ENCODE results near the gene CCNF.
A peak's percentile ranks its signal among the peaks of the same experiment; 100 is the strongest.
"Not testable (repeated sequence)": the region's sequence is repeated elsewhere in the genome, so short reads cannot be mapped to it uniquely, and the experiment has no call there.

The CCNF gene, protein sequence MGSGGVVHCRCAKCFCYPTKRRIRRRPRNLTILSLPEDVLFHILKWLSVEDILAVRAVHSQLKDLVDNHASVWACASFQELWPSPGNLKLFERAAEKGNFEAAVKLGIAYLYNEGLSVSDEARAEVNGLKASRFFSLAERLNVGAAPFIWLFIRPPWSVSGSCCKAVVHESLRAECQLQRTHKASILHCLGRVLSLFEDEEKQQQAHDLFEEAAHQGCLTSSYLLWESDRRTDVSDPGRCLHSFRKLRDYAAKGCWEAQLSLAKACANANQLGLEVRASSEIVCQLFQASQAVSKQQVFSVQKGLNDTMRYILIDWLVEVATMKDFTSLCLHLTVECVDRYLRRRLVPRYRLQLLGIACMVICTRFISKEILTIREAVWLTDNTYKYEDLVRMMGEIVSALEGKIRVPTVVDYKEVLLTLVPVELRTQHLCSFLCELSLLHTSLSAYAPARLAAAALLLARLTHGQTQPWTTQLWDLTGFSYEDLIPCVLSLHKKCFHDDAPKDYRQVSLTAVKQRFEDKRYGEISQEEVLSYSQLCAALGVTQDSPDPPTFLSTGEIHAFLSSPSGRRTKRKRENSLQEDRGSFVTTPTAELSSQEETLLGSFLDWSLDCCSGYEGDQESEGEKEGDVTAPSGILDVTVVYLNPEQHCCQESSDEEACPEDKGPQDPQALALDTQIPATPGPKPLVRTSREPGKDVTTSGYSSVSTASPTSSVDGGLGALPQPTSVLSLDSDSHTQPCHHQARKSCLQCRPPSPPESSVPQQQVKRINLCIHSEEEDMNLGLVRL

DNA sequence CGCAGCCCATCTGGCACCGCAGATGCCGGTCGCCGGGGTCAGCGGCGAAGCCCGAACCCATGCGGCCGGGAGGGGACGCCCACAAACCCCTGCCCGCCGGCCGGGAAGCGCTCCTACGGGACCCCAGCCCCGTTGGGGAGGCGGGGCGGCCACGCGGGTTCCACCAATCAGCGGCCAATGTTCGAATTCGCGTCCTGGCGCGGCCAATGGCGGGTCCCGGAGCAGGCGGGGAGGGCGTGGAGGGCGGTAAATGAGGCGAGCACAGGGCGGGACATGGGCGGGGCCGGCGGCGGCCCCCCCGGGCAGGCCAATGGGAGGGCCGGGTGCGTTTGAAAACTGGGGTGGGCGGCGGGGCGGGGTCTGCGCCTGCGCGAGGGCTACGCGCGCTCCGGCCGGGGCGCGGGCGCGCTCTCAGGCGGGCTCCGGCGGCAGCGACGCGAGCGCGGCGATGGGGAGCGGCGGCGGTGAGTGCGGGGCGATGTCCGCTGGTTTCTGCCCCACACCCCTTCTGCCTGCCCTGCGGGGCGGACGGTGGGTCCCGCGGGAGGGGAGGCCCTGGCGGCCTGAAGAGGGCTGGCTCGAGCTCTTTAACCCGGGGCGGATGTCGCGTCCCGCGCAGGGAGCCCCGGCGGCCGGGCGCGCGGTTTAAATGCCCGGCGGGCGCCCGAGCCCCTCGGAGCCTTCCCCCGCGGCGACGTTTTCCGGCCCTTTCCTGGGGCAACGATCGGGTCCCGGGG lies at the start of gene CCNF:
TSS of gene CCNF (plus strand) at position 414 of the 737 bp plus-strand sequence. CDS start at position 449, 35 bp downstream.
- peak; percentile 67 to 94 for DNase-seq

DNA sequence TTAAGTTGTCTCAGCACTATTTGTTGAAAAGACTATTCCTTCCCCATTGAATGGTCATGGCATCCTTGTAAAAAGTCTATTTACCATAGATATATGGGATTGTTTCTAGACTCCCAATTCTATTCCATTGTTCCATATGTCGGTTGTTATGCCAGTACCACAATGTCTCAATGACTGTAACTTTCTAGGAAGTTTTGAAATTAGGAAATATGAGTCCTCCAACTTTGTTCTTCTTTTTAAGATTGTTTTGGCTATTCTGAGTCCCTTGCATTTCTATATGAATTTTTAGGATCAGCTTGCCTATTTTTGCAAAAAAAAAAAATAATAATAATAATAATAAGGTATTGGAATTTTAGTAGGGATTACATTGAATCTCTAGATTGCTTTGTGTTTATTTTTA lies 45.7 kb upstream of the CCNF start:
- DNase-seq = no peak

DNA sequence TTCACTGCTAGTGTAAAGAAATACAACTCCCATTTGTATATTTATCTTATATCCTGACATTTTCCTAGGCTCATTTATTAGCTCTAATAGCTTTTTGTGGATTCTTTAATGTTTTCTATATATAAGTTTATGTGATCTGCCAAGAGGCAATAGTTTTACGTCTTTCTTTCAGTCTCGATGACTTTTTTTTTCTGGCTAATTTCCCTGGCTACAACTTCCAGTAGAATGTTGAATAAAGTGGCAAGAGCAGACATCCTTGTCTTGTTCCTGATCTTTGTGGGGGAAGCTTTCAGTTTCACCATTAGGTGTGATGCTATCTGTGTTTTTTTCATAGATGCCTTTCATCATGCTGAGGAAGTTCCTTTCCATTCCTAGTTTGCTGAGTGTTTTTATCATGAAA lies 44.8 kb upstream of the CCNF start:
- no peak for DNase-seq

DNA sequence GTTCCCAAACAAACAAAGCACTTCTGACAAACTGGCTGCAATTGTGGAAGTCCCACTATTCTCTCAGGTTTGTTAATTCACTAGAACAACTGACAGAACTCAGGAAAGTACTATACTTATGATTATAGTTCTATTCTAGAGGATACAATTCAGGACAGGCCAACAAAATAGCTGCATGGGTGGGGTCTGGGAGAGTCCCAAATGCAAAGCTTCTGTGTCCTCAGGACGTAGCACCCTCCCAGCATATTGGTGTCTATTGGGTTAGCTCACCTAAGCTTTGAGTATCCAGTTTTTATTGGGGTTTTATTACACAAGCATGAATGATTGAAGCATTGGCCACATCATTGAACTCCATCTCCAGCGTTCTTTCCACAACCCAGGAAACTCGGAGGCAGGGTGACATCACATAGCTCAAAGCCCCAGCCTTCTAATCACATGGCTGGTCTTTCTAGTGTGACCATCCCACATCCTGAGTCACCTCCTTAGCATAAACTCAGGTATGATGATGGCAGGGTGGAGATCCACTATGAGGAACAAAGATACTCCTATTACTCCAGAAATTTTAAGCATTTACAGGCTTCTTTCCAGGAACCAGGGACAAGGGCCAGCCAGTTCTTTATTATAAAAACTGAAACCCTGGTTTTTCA lies 43.9 kb upstream of the CCNF start:
- no peak for DNase-seq

DNA sequence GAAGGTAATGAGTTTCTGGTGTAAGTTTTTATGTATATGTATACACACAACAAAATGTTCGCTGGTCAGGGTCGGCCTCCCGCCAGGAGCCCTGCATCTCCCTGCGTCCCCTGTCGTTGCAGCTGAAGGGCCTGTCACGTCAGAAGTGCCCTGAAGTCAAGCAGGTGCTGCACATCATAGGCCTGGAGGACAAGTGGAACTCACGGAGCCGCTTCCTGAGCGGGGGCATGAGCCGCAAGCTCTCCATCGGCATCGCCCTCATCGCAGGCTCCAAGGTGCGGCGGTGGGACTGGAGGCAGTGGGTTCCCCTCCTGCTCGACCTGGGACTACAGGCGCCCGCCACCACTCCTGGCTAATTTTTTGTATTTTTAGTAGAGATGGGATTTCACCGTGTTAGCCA lies 43.3 kb upstream of the CCNF start:
- not testable (repeated sequence) for DNase-seq

DNA sequence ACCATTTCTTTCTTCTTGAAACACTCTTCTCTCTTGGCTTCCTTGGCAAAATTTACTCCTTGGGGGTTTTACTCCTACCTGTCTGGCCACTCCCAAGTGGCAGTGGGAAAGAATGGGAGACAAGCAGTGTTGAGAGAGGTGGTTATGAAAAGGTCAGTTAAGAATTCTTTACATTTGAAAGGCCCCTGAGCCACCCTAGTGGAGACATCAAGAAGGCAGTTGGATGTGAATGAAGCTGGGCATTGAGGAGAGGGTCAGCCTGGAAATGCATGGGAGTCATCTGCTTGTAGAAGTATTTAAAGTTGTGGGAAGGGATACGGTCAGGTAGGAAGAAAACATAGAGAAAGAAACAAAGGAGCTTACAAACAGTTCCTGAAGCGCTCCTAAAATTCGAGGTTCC lies 42.3 kb upstream of the CCNF start:
- DNase-seq = no peak

DNA sequence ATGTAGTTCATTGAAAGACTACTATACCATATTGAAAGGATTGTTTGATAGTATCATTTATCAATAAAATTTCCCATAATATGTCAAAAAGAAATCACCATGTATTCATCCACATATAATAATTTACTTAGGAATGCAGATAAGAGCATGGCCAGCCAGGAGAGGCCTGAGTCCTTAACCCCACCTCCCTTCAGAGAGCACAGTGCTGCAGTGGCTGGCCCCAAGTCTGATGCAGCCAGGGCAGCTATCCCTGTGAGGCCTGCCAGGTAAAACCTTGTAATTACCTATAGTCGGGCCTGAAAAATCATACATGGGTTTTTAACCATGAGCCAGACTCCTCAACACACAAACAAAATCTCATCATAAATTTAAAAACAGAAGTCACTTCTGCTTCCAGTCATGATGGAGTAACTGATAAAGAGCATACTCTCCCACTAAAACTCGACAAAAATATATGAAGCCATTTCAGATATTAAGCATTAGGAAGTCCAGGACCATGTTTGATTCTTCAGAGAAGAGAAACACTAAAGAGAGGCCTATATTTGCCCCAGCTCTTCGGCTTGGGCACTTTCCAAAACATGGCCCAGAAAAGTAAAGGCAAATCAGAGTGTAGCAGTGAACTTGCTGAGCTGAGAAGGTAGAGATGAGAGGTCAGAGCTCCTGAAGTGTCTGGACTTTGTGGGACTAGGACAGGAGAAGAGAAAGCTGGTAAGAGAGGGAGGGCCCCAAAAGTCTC lies 40.9 kb upstream of the CCNF start:
- no peak for DNase-seq

DNA sequence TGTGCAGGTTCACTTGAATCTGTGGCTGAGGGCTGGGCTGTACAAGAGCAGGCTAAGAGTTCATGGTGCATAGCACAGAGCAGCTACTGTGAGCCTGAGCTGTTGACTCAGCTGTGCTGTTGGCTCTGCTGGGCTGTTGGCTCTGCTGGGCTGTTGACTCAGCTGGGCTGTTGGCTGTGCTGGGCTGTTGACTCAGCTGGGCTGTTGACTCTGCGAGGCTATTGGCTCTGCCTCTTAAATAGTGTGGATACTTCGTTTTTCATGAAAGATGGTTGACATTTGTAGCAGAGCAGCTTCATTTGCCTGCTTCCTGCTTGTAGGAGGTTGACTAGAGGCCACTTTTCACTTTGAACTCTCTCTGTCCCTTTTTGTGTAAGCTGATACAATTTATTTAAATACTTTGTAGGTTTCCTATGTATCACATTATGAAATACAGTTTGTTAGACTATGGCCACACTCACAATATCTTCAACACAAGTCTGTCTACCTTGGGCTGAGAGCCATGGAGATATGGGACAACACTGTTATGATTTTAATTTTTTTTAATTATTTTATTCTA lies 40.3 kb upstream of the CCNF start:
- DNase-seq = no peak

DNA sequence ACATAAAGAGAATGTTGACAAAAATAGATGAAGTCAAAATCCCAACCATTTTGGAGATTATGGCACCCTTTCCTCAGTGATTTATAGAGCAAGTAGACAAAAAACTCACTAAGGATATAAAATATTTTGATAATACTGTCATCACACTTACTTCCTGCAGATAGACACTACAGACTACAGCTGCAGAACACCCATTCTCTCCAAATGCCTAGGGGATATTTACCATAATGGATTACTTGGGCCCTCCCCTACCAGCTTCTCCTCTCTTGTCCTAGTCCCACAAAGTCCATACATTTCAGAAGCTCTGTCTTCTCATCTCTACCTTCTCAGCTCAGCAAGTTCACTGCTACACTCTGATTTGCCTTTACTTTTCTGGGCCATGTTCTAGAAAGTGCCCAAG lies 37.2 kb upstream of the CCNF start:
- DNase-seq = no peak

DNA sequence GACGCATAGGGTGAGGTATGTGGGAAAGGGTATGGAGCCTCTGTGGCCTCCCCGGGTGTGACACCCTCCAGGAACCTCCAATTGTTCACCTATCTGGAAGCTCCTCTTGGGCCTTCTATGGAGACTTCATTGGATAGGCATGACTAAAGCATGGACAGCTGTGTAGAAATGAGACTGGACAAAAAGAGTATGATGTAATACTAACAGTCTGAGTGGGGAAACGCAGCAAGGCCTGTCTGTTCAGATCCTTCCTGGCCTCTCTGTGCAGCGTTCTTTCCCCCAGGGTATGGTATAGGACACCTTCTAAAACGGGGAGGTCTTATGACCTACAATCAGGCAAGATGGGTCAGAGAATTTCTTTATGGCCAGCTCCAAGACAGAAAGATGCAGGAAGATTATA lies 30.7 kb upstream of the CCNF start:
- DNase-seq = no peak

DNA sequence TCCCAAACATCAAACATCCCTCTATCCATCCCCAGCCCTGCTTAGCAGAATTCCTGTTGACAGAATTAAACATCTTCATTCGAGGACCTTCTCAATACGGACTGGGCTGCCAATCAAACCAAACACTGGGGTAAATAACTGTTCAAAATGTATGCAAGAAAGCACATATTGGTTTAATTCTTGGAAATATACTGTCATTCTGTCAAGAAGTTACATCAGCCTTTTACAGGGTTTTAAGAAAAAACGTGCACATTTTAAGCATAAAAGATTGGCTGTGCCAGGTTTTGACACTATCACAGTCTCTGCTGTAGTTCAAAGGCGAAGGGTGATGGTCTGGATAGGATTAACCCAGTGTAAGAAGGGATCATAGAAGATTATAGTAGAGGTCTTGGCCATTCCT lies 25.1 kb upstream of the CCNF start:
- DNase-seq = no peak

DNA sequence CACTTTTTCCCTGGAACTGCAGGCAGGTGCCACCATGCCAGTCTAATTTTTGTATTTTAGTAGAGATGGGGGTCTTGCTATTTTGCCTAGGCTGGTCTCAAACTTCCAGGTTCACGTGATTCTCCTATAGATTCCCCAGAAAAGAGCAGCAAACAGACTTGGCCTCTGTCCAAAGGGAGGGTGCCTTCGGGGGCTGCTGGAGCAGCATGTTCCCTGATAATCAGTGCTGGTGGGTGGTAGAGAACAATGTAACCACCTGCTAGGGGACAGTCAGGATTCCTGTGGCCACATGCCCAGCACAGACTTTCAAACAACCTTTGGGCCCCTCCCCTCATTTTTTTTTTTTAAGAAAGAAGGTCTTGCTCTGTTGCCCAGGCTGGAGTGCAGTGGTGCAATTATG lies 14.2 kb upstream of the CCNF start:
- no peak for DNase-seq

DNA sequence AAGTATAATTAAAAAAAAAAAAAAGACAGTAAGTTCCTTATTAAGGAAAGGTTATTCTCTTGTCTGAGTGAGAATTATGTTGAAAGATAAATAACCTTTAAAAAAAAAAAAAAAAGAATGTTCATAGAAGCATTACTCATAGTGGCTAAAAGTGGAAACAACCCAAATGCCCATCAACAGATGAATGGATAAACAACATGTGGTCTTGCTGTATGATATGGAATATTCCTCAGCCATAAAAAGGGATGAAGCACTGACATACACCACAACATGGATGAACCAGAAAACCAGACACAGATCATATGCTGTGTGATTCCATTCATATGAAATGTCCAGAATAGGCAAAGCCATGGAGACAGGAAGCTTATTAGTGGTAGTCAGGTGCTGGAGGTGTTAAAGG lies 9.2 kb upstream of the CCNF start:
- no peak for DNase-seq

DNA sequence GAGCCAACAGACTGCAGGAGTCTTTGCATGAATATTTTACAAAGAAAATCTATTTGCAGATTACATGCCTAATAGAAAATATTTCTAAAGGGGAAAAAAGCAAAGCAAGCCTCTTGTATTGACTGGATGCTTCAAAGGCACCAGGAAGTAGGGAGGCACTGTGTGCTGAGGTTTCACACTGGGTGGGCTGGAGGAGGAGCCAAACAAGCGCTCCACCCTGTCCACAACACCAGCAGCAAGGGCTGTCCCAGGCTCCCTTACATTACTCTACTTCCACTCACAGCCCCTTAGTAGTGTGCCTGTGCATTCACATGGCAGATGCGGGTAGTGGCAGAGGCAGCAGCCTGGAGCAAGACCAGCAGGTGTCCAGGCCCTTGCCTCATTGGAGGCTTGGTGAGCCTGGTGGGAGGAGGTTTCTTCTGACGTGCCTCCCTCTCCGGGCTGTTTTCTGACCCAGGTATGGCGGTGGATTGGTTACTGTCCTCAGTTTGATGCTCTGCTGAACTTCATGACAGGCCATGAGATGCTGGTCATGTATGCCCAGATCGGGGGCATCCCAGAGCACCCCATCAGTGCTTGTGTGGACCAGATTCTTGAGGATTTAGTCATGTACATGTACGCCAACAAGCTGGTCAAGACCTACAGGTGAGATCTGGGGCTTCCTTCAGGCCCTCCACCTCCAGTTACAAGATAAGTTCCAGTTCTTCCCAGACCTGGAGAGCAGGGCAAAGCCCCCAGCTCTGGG lies 7.0 kb upstream of the CCNF start:
- DNase-seq = no peak

DNA sequence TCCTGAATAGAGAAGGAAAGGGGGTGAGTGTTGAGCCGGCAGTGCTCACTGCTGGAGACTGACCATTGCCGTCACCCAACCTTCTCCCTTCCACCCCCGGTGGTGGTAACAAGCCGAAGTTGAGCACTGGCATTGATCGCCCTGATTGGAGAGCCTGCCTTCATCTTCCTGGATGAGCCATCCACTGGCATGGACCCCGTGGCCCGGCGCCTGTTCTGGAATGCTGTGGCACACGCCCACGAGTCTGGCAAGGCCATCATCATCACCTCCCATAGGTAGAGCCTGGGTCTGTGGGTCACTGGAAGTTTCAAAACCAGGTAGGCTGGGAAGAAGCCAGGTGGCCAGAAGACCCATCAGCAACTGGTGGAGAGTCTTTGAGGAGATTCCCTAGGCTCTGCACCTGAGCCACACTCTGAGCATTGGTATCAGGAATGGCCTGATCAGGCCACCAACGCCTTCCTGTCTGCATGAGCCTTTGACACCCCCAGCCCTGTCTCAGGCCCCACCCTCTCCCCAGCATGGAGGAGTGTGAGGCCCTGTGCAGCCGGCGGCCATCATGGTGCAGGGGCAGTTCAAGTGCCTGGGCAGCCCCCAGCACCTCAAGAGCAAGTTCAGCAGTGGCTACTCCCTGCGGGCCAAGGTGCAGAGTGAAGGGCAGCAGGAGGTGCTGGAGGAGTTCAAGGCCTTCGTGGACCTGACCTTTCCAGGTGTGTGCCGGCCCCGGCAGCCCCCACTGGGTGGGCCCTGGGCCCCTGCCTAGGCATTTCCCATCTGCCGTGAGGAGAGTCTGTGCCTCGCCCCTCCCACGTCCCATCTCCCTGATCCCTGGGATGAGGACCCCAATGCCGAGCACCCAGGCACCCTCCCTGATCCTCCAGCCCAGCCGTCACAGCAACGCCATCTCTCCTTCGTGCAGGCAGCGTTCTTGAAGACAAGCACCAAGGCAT lies 4.9 kb upstream of the CCNF start:
- DNase-seq = no peak

DNA sequence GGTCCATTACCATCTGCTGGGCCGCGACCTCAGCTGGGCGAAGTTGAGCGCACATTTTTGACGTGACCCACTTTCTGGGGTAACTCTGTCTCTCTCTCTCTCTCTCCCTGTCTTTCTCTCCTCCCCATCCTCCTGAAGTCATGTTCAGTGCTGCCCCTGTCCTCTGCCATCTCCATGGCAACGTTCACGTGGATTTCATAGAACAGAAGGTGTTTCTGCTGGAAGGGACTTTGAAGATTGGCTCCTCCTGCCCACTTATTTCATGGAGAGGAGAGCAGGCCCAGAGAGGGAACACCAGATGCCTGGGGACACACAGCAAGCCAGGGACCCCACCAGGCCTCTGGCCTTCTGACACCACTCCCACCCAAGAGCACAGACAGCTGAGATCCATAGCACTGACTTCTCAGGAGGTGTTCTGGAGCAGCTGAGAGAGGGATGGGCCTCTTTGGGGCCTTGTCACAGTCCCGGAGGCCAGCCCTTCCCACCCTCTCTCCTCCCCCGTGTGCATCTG lies 4.2 kb upstream of the CCNF start:
- DNase-seq = no peak

DNA sequence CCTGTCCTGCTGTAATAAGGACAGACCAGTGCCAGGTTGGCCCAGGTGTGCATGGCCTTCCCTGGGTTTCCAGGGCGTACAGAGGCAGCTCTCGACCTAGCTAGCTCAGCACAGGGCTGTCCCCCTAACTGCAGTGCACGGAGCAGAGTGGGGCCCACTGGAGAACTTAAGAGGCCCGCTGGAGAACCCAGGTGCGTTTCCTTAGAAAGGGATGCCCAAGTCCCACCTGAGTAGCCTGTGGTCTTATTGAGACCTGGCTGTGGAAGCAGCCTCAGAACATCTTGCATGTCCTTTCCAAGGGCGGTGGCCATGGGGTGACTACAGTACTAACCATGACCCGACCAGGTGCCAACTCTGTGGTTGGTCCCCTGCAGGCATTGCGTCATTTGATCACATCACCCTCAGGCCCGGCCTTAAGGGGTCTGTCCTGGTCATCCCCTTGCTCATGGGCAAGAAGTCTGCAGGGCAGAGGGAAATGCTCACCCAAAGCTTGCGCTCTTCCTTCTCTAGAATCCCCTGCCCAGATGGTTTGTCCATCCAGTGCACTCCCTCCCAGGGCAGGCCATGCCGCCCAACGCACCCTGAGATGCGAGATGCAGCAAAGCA lies 3.3 kb upstream of the CCNF start:
- no peak for DNase-seq

DNA sequence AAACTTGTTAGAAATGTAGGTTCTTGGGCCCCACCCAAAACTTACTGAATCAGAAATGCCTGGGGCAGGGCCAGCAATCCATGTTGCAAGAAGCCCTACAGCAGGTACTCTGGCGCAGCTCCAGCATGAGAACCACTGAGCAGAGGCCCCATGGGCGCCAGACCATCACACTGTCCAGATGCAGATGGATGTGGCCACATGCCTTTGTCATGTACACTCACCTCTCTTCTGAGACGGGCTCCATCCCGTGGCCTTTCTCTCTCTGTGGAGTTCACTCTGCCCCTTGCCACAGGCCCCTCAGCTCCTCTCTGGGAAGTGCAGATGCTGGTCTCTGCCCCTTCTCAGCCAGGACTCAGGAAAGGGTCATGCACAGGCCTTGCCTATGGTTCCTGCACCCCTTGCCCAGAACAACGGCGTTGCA lies 2.3 kb upstream of the CCNF start:
- no peak for DNase-seq

DNA sequence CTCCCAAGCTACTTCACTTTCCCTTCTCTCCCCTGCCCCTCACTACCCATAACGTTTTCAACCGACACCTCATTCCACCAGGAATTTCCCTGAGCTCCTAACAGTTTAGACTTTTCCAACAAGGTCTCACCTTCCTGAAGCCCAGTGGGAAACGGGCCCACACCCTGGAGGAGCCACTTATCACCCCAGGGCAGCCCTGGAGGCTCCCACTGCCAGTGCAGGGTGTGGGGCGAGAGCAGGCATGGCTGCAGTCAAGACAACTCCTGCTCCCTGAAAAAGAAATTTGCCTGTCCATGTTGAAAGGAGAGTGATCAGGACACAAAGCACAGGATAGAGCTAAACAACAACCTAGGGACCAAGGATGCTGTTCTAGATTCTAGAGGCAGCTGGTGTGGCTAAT lies 1.7 kb upstream of the CCNF start:
- DNase-seq = no peak
